ENCODE data around the gene PLXNC1.

Gene PLXNC1

GRCh38 chr12:94133964-94134795 is 14.2 kb upstream of the PLXNC1 start:
- DNase-seq (ENCODE audit: low read depth in 2 of 2) = no peak

GRCh38 chr12:94135896-94136295 is 12.5 kb upstream of the PLXNC1 start:
- DNase-seq (ENCODE audit: low read depth in 2 of 2) = no peak

GRCh38 chr12:94139816-94140215 is 8.6 kb upstream of the PLXNC1 start:
- no peak for DNase-seq (ENCODE audit: low read depth in 2 of 2)

- peak in 1 of 2 donors; percentile 36 for DNase-seq (ENCODE audit: low read depth in 2 of 2)
Observed at GRCh38 chr12:94140556-94140955, 7.8 kb upstream of the PLXNC1 start.

GRCh38 chr12:94141004-94141764 is 7.2 kb upstream of the PLXNC1 start:
- DNase-seq (ENCODE audit: low read depth in 2 of 2) = no peak

- DNase-seq (ENCODE audit: low read depth in 2 of 2) = no peak
Observed at GRCh38 chr12:94141892-94142291, 6.5 kb upstream of the PLXNC1 start.

- DNase-seq (ENCODE audit: low read depth in 2 of 2) = no peak
Observed at GRCh38 chr12:94143438-94143837, 4.9 kb upstream of the PLXNC1 start.

GRCh38 chr12:94143951-94144350 is 4.4 kb upstream of the PLXNC1 start:
- no peak for DNase-seq (ENCODE audit: low read depth in 2 of 2)

- no peak for DNase-seq (ENCODE audit: low read depth in 2 of 2)
Observed at GRCh38 chr12:94144781-94145180, 3.6 kb upstream of the PLXNC1 start.

- DNase-seq (ENCODE audit: low read depth in 2 of 2) = no peak
Observed at GRCh38 chr12:94145191-94145983, 3.0 kb upstream of the PLXNC1 start.

- DNase-seq (ENCODE audit: low read depth in 2 of 2) = no peak
Observed at GRCh38 chr12:94146166-94146936, 2.0 kb upstream of the PLXNC1 start.

- no peak for DNase-seq (ENCODE audit: low read depth in 2 of 2)
Observed at GRCh38 chr12:94147387-94147990, 888 bp upstream of the PLXNC1 start.

- no peak for DNase-seq (ENCODE audit: low read depth in 2 of 2)
Observed at GRCh38 chr12:94148739-94149118, 352 bp downstream of the PLXNC1 start.

- peak in 1 of 2 donors; percentile 38 for DNase-seq (ENCODE audit: low read depth in 2 of 2)
Observed at GRCh38 chr12:94149119-94149780, 873 bp downstream of the PLXNC1 start.

GRCh38 chr12:94149781-94150239 is 1.4 kb downstream of the PLXNC1 start:
- no peak for DNase-seq (ENCODE audit: low read depth in 2 of 2)

GRCh38 chr12:94150240-94151121 is 2.1 kb downstream of the PLXNC1 start:
- DNase-seq (ENCODE audit: low read depth in 2 of 2) = peak in 1 of 2 donors; percentile 31

GRCh38 chr12:94151582-94151981 is 3.2 kb downstream of the PLXNC1 start:
- DNase-seq (ENCODE audit: low read depth in 2 of 2) = no peak

- DNase-seq (ENCODE audit: low read depth in 2 of 2) = no peak
Observed at GRCh38 chr12:94152292-94153078, 4.1 kb downstream of the PLXNC1 start.

- no peak for DNase-seq (ENCODE audit: low read depth in 2 of 2)
Observed at GRCh38 chr12:94157181-94157580, 8.8 kb downstream of the PLXNC1 start.

Measured in stimulated activated CD8-positive, alpha-beta memory T cell treated with anti-CD3 and anti-CD28 coated beads, Interleukin-7, amount 100 ng/mL, for 4 hours (primary cell).